ENCODE data around the gene EPHB3. TPM values are rescaled to one million over a fixed set of nuclear protein-coding genes. Genes with fewer than 3 reads are reported as not detected.

Gene EPHB3
- total and polyA plus RNA-seq, 7 donors = 0.08 to 1.6 (median 0.63) TPM

DNA sequence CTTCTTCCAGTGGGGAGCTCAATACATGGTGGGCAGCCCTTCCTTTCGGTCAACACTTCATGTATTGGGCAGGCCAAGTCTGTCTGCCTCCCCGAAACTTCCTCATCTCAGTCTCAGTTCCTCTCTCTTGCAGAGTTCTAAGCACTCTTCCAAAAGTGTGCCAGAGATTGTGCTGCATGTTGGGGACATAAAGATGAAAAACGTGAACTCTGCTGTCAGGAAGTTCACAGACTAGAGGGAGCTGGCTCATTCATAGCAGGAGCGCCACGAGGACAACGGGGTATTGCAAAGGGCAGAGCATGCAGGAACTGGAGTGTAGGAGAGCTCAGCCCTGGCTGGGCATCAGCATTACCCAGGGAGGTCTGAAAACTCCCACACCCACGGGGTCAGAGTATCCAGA lies 15.3 kb upstream of the EPHB3 start:
- no peaks in the 10 kb centered on the region for H3K9me3 ChIP-seq
- no peaks in the 10 kb centered on the region for H3K4me1 ChIP-seq
- peaks cover 0 to 6% (median 3%) of the 10 kb centered on the region in 3 donors for H3K27me3 ChIP-seq (ENCODE audit: insufficient read depth in 3 of 3, low read length in 2 of 3)
- no peak overlapping the region for H3K27ac ChIP-seq
- DNase-seq (no peak), ATAC-seq (no peak)
- no peaks in the 10 kb centered on the region for H3K36me3 ChIP-seq (ENCODE audit: insufficient read depth in 1 of 2, low read depth in 1 of 2)
- intact Hi-C loops (cut with DNase I) = no loop called here
- 52 to 58% (median 56%) methylated on average over 7 of the region's 7 CpGs for WGBS, 3 donors
- H3K4me3 ChIP-seq = no peak overlapping the region
- TF ChIP-seq, protein P1, sequence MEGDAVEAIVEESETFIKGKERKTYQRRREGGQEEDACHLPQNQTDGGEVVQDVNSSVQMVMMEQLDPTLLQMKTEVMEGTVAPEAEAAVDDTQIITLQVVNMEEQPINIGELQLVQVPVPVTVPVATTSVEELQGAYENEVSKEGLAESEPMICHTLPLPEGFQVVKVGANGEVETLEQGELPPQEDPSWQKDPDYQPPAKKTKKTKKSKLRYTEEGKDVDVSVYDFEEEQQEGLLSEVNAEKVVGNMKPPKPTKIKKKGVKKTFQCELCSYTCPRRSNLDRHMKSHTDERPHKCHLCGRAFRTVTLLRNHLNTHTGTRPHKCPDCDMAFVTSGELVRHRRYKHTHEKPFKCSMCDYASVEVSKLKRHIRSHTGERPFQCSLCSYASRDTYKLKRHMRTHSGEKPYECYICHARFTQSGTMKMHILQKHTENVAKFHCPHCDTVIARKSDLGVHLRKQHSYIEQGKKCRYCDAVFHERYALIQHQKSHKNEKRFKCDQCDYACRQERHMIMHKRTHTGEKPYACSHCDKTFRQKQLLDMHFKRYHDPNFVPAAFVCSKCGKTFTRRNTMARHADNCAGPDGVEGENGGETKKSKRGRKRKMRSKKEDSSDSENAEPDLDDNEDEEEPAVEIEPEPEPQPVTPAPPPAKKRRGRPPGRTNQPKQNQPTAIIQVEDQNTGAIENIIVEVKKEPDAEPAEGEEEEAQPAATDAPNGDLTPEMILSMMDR (IDR thresholded peaks at IDR 0.05) = no peak

DNA sequence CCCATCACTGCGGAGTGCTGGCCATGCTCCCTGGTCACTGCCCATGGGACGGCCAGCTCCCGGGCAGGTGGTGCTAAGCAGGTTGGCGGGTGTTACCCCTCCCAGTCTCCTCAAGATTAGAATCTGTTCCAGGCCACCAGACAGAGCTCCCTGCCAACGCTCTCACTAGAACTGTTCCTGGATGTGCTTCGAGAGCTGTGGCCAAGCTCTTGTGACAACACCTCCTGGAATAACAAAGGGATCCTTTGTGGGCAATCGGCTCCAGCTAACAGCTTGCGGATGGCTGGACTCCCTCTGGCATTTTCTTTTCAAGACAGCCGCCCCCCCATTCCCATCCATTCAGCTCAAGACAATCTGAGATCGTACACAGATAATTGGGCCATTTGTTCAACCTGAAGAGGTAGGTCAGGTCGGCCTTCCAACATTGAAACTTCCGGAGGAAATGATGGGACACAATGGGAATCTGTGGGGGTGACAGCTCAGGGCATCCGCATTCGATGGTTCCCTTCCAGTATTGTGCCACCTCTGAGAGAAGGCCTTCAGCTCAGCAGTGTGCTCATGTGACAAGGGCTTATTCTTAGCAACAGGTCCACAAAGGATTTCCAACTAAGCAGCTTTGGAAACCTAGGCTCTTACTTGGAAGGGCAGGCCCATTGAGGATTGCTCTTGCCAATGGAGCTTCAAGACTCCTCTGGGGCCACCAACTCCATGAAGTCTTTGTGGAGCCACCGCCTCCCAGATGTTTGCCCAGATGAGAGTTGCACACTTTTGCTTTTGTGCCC lies 11.6 kb upstream of the EPHB3 start:
- Histone ChIP-seq H3K4me3 (no peak overlapping the region), H3K9me3 (no peaks in the 10 kb centered on the region), H3K27me3 (ENCODE audit: insufficient read depth in 3 of 3, low read length in 2 of 3) (peaks cover 0 to 5% (median 0%) of the 10 kb centered on the region in 3 donors), H3K4me1 (no peaks in the 10 kb centered on the region), H3K36me3 (ENCODE audit: insufficient read depth in 1 of 2, low read depth in 1 of 2) (no peaks in the 10 kb centered on the region), H3K27ac (no peak overlapping the region)
- WGBS, 3 donors = 42 to 57% (median 47%) methylated on average over 15 of the region's 15 CpGs
- ATAC-seq (peak; percentile 49 to 84 (median 62)), DNase-seq (no peak)
- intact Hi-C loops (cut with DNase I) = no loop called here
- TF ChIP-seq, protein P1 (IDR thresholded peaks at IDR 0.05) = no peak

DNA sequence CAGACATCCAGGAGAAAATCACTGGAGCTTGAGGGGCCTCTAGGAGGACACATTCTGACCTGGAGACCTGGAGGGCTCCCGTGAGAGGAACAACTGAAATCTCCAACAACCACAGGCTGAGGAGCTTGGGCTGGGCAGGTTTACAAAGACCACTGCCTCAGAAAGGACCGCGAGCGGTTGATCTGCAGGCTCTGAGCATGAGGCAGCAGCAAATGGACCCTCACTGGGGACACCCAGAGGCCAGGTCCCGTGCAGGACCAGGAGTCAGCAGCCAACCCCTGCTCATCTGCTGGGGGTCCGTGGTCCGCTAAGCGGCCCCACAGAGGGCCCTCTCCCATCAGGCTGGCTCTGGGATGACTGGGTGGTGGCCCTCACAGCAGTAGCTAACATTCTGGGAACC lies 10.5 kb upstream of the EPHB3 start:
- ATAC-seq = no peak
- H3K4me3 ChIP-seq = no peak overlapping the region
- TF ChIP-seq, protein P1 (IDR thresholded peaks at IDR 0.05) = no peak
- no peak overlapping the region for H3K27ac ChIP-seq
- H3K27me3 ChIP-seq (ENCODE audit: insufficient read depth in 3 of 3, low read length in 2 of 3) = peaks cover 0 to 14% (median 0%) of the 10 kb centered on the region in 3 donors
- H3K4me1 ChIP-seq = no peaks in the 10 kb centered on the region
- WGBS, 3 donors = 91 to 92% (median 91%) methylated on average over 7 to 8 of the region's 8 CpGs
- DNase-seq = no peak
- H3K36me3 ChIP-seq (ENCODE audit: insufficient read depth in 1 of 2, low read depth in 1 of 2) = no peaks in the 10 kb centered on the region
- intact Hi-C loops (cut with DNase I) = no loop called here
- H3K9me3 ChIP-seq = no peaks in the 10 kb centered on the region

DNA sequence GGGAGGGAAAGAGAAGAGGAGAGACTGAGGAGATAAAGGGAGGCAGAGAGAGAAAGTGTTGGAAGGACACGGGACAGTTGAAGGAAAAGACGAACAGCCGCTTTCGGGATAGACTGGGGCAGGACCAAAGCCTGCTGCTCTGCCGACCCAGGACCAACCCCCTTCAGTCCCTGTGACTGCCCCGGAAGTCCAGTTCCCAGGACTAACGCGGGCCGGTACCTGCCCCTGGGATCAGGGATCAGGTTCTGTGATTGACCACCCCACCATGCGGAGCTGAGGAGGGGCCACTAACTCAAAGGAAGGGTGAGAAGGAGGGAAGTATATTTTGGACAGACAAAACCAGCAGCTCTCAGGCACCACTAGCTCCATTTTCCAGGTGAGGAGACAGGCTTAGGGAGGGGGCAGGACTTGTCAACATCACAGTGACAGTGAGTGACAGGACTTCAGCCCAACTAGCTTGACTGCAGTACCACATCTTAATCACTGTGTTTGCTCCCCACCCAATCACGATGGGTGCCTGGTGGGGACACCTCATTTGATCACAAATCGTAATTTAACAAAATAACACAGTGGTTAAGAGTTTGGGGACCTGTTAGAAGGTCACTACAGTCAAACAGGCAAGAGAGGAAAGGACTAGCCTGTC lies 9.8 kb upstream of the EPHB3 start:
- intact Hi-C loops (cut with DNase I) = no loop called here
- ATAC-seq = no peak
- DNase-seq = no peak
- Histone ChIP-seq H3K27ac (no peak overlapping the region), H3K9me3 (no peaks in the 10 kb centered on the region), H3K27me3 (ENCODE audit: insufficient read depth in 3 of 3, low read length in 2 of 3) (peaks cover 0 to 20% (median 0%) of the 10 kb centered on the region in 3 donors), H3K36me3 (ENCODE audit: insufficient read depth in 1 of 2, low read depth in 1 of 2) (no peaks in the 10 kb centered on the region), H3K4me1 (no peaks in the 10 kb centered on the region), H3K4me3 (no peak overlapping the region)
- 84 to 92% (median 88%) methylated on average over 11 to 12 of the region's 12 CpGs for WGBS, 3 donors
- TF ChIP-seq, protein P1 (IDR thresholded peaks at IDR 0.05) = no peak
